K562 (cell line): ENCODE results near the gene NEURL4. TPM values are rescaled to one million over a fixed set of nuclear protein-coding genes. Genes with fewer than 3 reads are reported as not detected.

ENCODE experiments used
- ATAC-seq: fragments of 200-7000 bp; cut with Tn5 transposase; 3 replicates; pipeline ENCODE4 v1.9.1; 2020; ENCODE audit warnings: moderate library complexity
- BruUV-seq: library from RNA; stranded (reverse); fragments of 400-500 nt; replicated peaks from 2 replicates; lab custom pipeline; 2021; lab: Mats Ljungman, UMichigan
- CTCF ChIA-PET: fragments of 300-600 bp; formaldehyde crosslinking; extraction: SDS; loops from one replicate; lab custom pipeline; 2021; ENCODE audit warnings: low intra/inter-chr PET ratio; lab: Yijun Ruan, JAX
- POLR2A ChIA-PET: fragments of 300-600, 350-650 bp; sonication (Branson Sonifier 250); formaldehyde crosslinking; extraction: SDS; loops from one replicate; lab custom pipeline; 2021; ENCODE audit warnings: antibody characterized with exemption, inconsistent platforms; lab: Yijun Ruan, JAX
- DNase-seq, 4 experiments: peaks; one replicate each; pipeline versions ENCODE4 v3.0.0 to v3.0.0-alpha.2; 2011 to 2018; ENCODE audit warnings: low spot score in 3 of 4, mixed read lengths in 3 of 4; ENCODE audit errors: extremely low read depth in 1 of 4
- FAIRE-seq: peaks from 2 replicates; lab custom pipeline; 2011; peaks lifted over from hg19 to GRCh38; lab: Jason Lieb, UNC
- H2AFZ ChIP-seq: 2 replicates; pipeline ENCODE4 v1.6.0; 2011; ENCODE audit warnings: low read depth, low read length, control low read depth, inconsistent platforms
- H3K27ac ChIP-seq: fragments of 200-600 bp; 3 replicates; pipeline ENCODE4 v1.8.0; 2011; ENCODE audit warnings: low read depth, mild to moderate bottlenecking, control low read depth, inconsistent platforms, low read length, moderate library complexity, mixed read lengths; ENCODE audit errors: extremely low read depth
- H3K27me3 ChIP-seq, 2 experiments: fragments of 300-600 bp in 1 of 2; 2 replicates in 1 of 2; 3 replicates in 1 of 2; pipeline versions ENCODE4 v1.6.0 to v1.8.0; 2011; ENCODE audit warnings: inconsistent platforms in 2 of 2, low read length in 2 of 2, mild to moderate bottlenecking in 1 of 2, mixed read lengths in 1 of 2, moderate library complexity in 1 of 2; ENCODE audit not compliant: control insufficient read depth in 2 of 2, insufficient read depth in 2 of 2
- H3K36me3 ChIP-seq: fragments of 300-600 bp; 3 replicates; pipeline ENCODE4 v1.8.0; 2011; ENCODE audit warnings: mild to moderate bottlenecking, low read length, inconsistent platforms; ENCODE audit not compliant: control insufficient read depth, insufficient read depth
- H3K4me1 ChIP-seq, 2 experiments: fragments of 200-600 bp in 1 of 2; replicated peaks in 1 of 2; 2 replicates in 1 of 2; 3 replicates in 1 of 2; pipeline versions ENCODE4 v1.5.1 to v1.8.0; 2011; ENCODE audit warnings: inconsistent platforms in 2 of 2, low read length in 2 of 2, mild to moderate bottlenecking in 1 of 2, mixed read lengths in 1 of 2, moderate library complexity in 1 of 2; ENCODE audit not compliant: control insufficient read depth in 2 of 2, insufficient read depth in 2 of 2
- H3K4me2 ChIP-seq: 2 replicates; pipeline ENCODE4 v1.6.1; 2011; ENCODE audit warnings: low read length, control low read depth, inconsistent platforms, mixed read lengths; ENCODE audit not compliant: insufficient read depth
- H3K4me3 ChIP-seq: fragments of 200-600 bp; sonication (generic), shearing (Covaris generic); 2 replicates; pipeline ENCODE4 v1.5.1; 2016; ENCODE audit warnings: control low read depth, inconsistent platforms
- H3K79me2 ChIP-seq: fragments of 200-600 bp; 3 replicates; pipeline ENCODE4 v1.8.0; 2011; ENCODE audit warnings: low read length, inconsistent platforms; ENCODE audit not compliant: control insufficient read depth, insufficient read depth
- H3K9ac ChIP-seq, 2 experiments: 2 replicates each; pipeline versions ENCODE4 v1.6.0 to v1.6.1; 2011; ENCODE audit warnings: low read depth in 2 of 2, low read length in 2 of 2, control low read depth in 1 of 2, inconsistent platforms in 1 of 2, mild to moderate bottlenecking in 1 of 2, mixed read lengths in 1 of 2; ENCODE audit not compliant: insufficient read depth in 1 of 2
- H3K9me1 ChIP-seq: one replicate; pipeline ENCODE4 v1.6.0; 2011; ENCODE audit warnings: inconsistent platforms, mild to moderate bottlenecking, low read length, moderate library complexity; ENCODE audit not compliant: control insufficient read depth, insufficient read depth
- H3K9me3 ChIP-seq: replicated peaks from 2 replicates; pipeline ENCODE4 v1.5.1; 2011; ENCODE audit warnings: low read depth, low read length, inconsistent platforms; ENCODE audit not compliant: control insufficient read depth, insufficient read depth
- H4K20me1 ChIP-seq: replicated peaks from 2 replicates; pipeline ENCODE4 v1.6.1; 2011; ENCODE audit warnings: low read length, inconsistent platforms, mixed read lengths; ENCODE audit not compliant: control insufficient read depth, insufficient read depth
- DACH1 ChIP-seq: fragments of 450-650 bp; IDR thresholded peaks from 2 replicates; pipeline ENCODE4 v1.6.1; 2018; ENCODE audit not compliant: partially characterized antibody
- FOS ChIP-seq: IDR thresholded peaks from 3 replicates; pipeline ENCODE4 v1.6.1; 2011; ENCODE audit not compliant: insufficient read length; ENCODE audit errors: extremely low read depth
- FOXA1 ChIP-seq: fragments of 450-650 bp; IDR thresholded peaks from 2 replicates; pipeline ENCODE4 v1.6.1; 2016; ENCODE audit warnings: mild to moderate bottlenecking, borderline replicate concordance
- MEF2A ChIP-seq: IDR thresholded peaks from 2 replicates; pipeline ENCODE4 v1.6.1; 2011; ENCODE audit warnings: low read depth, mild to moderate bottlenecking, low read length, moderate library complexity; ENCODE audit not compliant: control insufficient read depth
- NFE2 ChIP-seq: IDR thresholded peaks from 2 replicates; pipeline ENCODE4 v1.6.1; 2014; ENCODE audit warnings: antibody characterized with exemption, low read depth
- ZNF764 ChIP-seq: fragments of 250-450 bp; sonication (Bioruptor Pico); IDR thresholded peaks from 2 replicates; pipeline ENCODE4 v1.4.0; 2020; ENCODE audit warnings: low read depth, mild to moderate bottlenecking, moderate library complexity
- WGBS: fragments of 100-300 bp; shearing (Covaris generic); methylation state at CpG from one replicate; pipeline ENCODE4 v1.1.6; 2016; ENCODE audit warnings: low coverage, mixed read lengths; ENCODE audit not compliant: insufficient coverage; ENCODE audit errors: missing lambda C conversion rate; 5-methylcytosine and 5-hydroxymethylcytosine counted together
- in situ Hi-C: fragments of 300-500 bp; cut with MboI; formaldehyde crosslinking; loops from 4 replicates; pipeline ENCODE4 v1.15.0; 2018; ENCODE audit warnings: inconsistent platforms, mixed read lengths
- intact Hi-C: fragments of 100-400 bp; cut with micrococcal nuclease; formaldehyde crosslinking; loops from 2 replicates; pipeline ENCODE4 v1.14.2; 2022
- polyA plus RNA-seq, 8 experiments: library from polyadenylated mRNA; depleted of rRNA in 4 of 8; stranded (reverse) in 5 of 8; unstranded in 3 of 8; fragments of >200 nt; fragmentation: Nextera tagmentation in 2 of 8; fragmentation: Illumina TruSeq in 1 of 8; extraction: Ambion mirVana in 2 of 8; extraction: Trizol in 1 of 8; gene quantifications; 2 replicates each; pipeline versions ENCODE4 v1.2.1 to v1.2.3, GENCODE V29; 2011 to 2014; ENCODE audit warnings: inconsistent platforms in 1 of 8, missing spikeins in 1 of 8
- total RNA-seq, 7 experiments: library from RNA; depleted of rRNA in 6 of 7; stranded (reverse); fragments of >200 nt in 6 of 7; fragmentation: Illumina TruSeq in 2 of 7; extraction: Trizol in 2 of 7; gene quantifications; 2 replicates each; pipeline versions ENCODE4 v1.2.1 to v1.2.3, GENCODE V29; 2011 to 2021; ENCODE audit warnings: low replicate concordance in 1 of 7

Gene NEURL4
- total and polyA plus RNA-seq, 9 of the 15 experiments (the other 6 are each of a cell fraction or from before 2014, with no cell fraction given) = 0.08 to 37.4 (median 11.5) TPM

DNA sequence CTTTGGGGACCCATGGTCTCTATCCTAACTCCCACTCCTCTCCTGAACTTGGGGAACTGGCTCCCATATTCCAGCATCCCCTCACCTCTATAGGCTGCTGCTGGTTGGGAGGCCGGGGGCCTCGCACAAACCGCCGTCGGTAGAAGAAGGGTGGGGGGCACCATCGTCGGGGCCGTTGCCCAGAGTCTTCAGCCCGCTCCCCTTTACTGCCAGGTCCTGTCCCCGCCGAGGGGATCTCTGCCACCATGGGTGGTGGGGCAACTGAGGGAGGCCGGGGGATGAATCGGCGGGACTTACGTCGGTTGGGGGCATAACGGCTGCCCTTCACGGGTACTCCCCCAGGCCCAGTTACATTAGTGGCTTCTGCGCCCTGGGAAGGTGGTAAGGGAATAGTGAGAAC, 39.0 kb downstream of the NEURL4 start:
- no peak for FAIRE-seq
- Histone ChIP-seq H3K79me2 (no peaks in the 10 kb centered on the region), H2AFZ (no peak overlapping the region), H3K4me1 (peaks cover 11 to 40% of the 10 kb centered on the region in 2 experiments), H4K20me1 (no peaks in the 10 kb centered on the region), H3K4me2 (no peak overlapping the region), H3K36me3 (0 out of 3 replicates have a peak, but pooled peaks cover under 1% of the 10 kb centered on the region), H3K9ac (no peak overlapping the region), H3K27ac (no peak overlapping the region), H3K9me3 (no peaks in the 10 kb centered on the region), H3K27me3 (no peaks in the 10 kb centered on the region), H3K4me3 (no peak overlapping the region), H3K9me1 (no peaks in the 10 kb centered on the region)
- intact Hi-C loops (no loop called here), in situ Hi-C loops (no loop called here)
- no peak for DNase-seq
- WGBS = 79% methylated on average over 9 of the region's 19 CpGs
- TF ChIP-seq FOXA1 = no peak
- no peak for TF ChIP-seq ZNF764
- TF ChIP-seq NFE2 = no peak
- TF ChIP-seq DACH1 = no peak
- no peak for TF ChIP-seq MEF2A
- no peak for TF ChIP-seq FOS
- ChIA-PET POLR2A (interaction anchor here (0.7 kb wide), 1 partner anchor 14 kb away, joined by 3 read pairs; no protein-coding TSS in a partner anchor), CTCF (no interaction called here)
- ATAC-seq = no peak
- BruUV-seq = no TSS peak
